HepG2 (cell line): ENCODE measurements around the gene BHLHE23. TPM values are rescaled to one million over a fixed set of nuclear protein-coding genes. Genes with fewer than 3 reads are reported as not detected.
A peak's percentile ranks its signal among the peaks of the same experiment; 100 is the strongest.

Experiments
- AKAP8 ChIP-seq: sonication (generic); formaldehyde crosslinking; IDR thresholded peaks from 2 replicates; pipeline ENCODE4 v1.5.1; 2020; ENCODE audit warnings: mild to moderate bottlenecking, missing genetic modification reagents
- ATRX ChIP-seq: sonication (generic); formaldehyde crosslinking; IDR thresholded peaks from 2 replicates; pipeline ENCODE4 v1.4.0; 2020; ENCODE audit warnings: missing genetic modification reagents, borderline replicate concordance
- CSRNP2 ChIP-seq: sonication (generic); formaldehyde crosslinking; conservative IDR thresholded peaks from 2 replicates; pipeline ENCODE4 v1.8.0; 2022; ENCODE audit warnings: low read depth, missing genetic modification reagents
- KLF16 ChIP-seq, 2 experiments: sonication (generic) in 1 of 2; formaldehyde crosslinking in 1 of 2; IDR thresholded peaks; 2 replicates each; pipeline versions ENCODE4 v1.6.1 to v1.8.0; 2016 to 2023; ENCODE audit warnings: missing genetic modification reagents in 2 of 2, missing compliant biosample characterization in 1 of 2
- NFE2L2 ChIP-seq: fragments of 150-350 bp; IDR thresholded peaks from 2 replicates; pipeline ENCODE4 v1.6.1; 2014; ENCODE audit warnings: low read length
- SIN3A ChIP-seq: IDR thresholded peaks from 2 replicates; pipeline ENCODE4 v1.6.1; 2011; ENCODE audit warnings: low read depth, mild to moderate bottlenecking, control low read depth, low read length, borderline replicate concordance
- YEATS4 ChIP-seq: sonication (generic); formaldehyde crosslinking; IDR thresholded peaks from 2 replicates; pipeline ENCODE4 v1.4.0; 2020; ENCODE audit warnings: missing genetic modification reagents, borderline replicate concordance
- ZFP62 ChIP-seq: sonication (generic); formaldehyde crosslinking; IDR thresholded peaks from 2 replicates; pipeline ENCODE4 v1.4.0; 2020; ENCODE audit warnings: missing genetic modification reagents
- ZNF160 ChIP-seq: sonication (generic); formaldehyde crosslinking; IDR thresholded peaks from 2 replicates; pipeline ENCODE4 v1.8.0; 2022; ENCODE audit warnings: mild to moderate bottlenecking, inconsistent platforms, missing genetic modification reagents
- ZNF260 ChIP-seq: sonication (generic); formaldehyde crosslinking; IDR thresholded peaks from 2 replicates; pipeline ENCODE4 v1.4.0; 2020; ENCODE audit warnings: missing genetic modification reagents, low read depth, mild to moderate bottlenecking, borderline replicate concordance
- ZNF264 ChIP-seq: sonication (generic); formaldehyde crosslinking; IDR thresholded peaks from 2 replicates; pipeline ENCODE4 v1.4.0; 2020; ENCODE audit warnings: missing genetic modification reagents
- ZNF329 ChIP-seq: sonication (generic); formaldehyde crosslinking; IDR thresholded peaks from 2 replicates; pipeline ENCODE4 v1.9.0; 2021; ENCODE audit warnings: low read depth, mild to moderate bottlenecking, missing genetic modification reagents
- ZNF709 ChIP-seq: sonication (generic); formaldehyde crosslinking; IDR thresholded peaks from 2 replicates; pipeline ENCODE4 v1.5.0; 2020; ENCODE audit warnings: mild to moderate bottlenecking, missing genetic modification reagents
- ZNF773 ChIP-seq: sonication (generic); formaldehyde crosslinking; IDR thresholded peaks from 2 replicates; pipeline ENCODE4 v1.4.0; 2020; ENCODE audit warnings: missing genetic modification reagents, borderline replicate concordance
- ZNF776 ChIP-seq: sonication (generic); formaldehyde crosslinking; IDR thresholded peaks from 2 replicates; pipeline ENCODE4 v1.4.0; 2020; ENCODE audit warnings: mild to moderate bottlenecking, missing genetic modification reagents
- ZNF792 ChIP-seq: IDR thresholded peaks from 2 replicates; pipeline ENCODE4 v1.6.1; 2016
- ZNF883 ChIP-seq: sonication (generic); formaldehyde crosslinking; IDR thresholded peaks from 2 replicates; pipeline ENCODE4 v1.5.1; 2020; ENCODE audit warnings: mild to moderate bottlenecking, missing genetic modification reagents; ENCODE audit errors: not compliant biosample characterization
- ZSCAN20 ChIP-seq: sonication (generic); formaldehyde crosslinking; IDR thresholded peaks from 2 replicates; pipeline ENCODE4 v1.4.0; 2020; ENCODE audit warnings: missing genetic modification reagents, mild to moderate bottlenecking, borderline replicate concordance
- polyA plus RNA-seq, 8 experiments: library from polyadenylated mRNA; depleted of rRNA in 3 of 8; stranded (reverse) in 7 of 8; unstranded in 1 of 8; fragments of >200 nt; fragmentation: Illumina TruSeq in 4 of 8; extraction: Trizol in 4 of 8; gene quantifications; 2 replicates each; pipeline versions ENCODE4 v1.2.1 to v1.2.3, GENCODE V29; 2011 to 2016; ENCODE audit warnings: low read depth in 4 of 8, missing spikeins in 1 of 8, mixed read lengths in 1 of 8; ENCODE audit not compliant: insufficient read depth in 1 of 8
- total RNA-seq, 5 experiments: library from RNA; depleted of rRNA; stranded (reverse); fragments of >200 nt; fragmentation: Illumina TruSeq; extraction: Trizol; gene quantifications; 2 replicates each; pipeline ENCODE4 v1.2.3, GENCODE V29; 2016; ENCODE audit warnings: low read depth in 1 of 5
- TF ChIP-seq, protein P1 (sequence below): sonication (generic); formaldehyde crosslinking; IDR thresholded peaks from 2 replicates; pipeline ENCODE4 v1.5.1; 2020; ENCODE audit warnings: missing genetic modification reagents, mild to moderate bottlenecking, borderline replicate concordance
- TF ChIP-seq, protein P2 (sequence below): sonication (generic); formaldehyde crosslinking; IDR thresholded peaks from 2 replicates; pipeline ENCODE4 v1.8.0; 2022; ENCODE audit warnings: mild to moderate bottlenecking, missing genetic modification reagents, borderline replicate concordance
- TF ChIP-seq, protein P3 (sequence below): IDR thresholded peaks from 2 replicates; pipeline ENCODE4 v1.6.1; 2018; ENCODE audit warnings: missing genetic modification reagents

The BHLHE23 gene
- total and polyA plus RNA-seq, 2 of the 13 experiments (the other 11 are each of a cell fraction or from before 2014, with no cell fraction given), result not detected

GRCh38 chr20:63009045-63009961 is 2.5 kb upstream of the BHLHE23 start (continued):
- TF ChIP-seq CSRNP2 (CRISPR knock-in tag), result no peak
- no peak; the same call in 1 of the 2 replicates for TF ChIP-seq ZNF773 (CRISPR knock-in tag)
- TF ChIP-seq ZNF776 (CRISPR knock-in tag), result no peak; the same call in 1 of the 2 replicates
- no peak for TF ChIP-seq ZNF883 (CRISPR knock-in tag)
- no peak for TF ChIP-seq SIN3A
- no peak for TF ChIP-seq ATRX (CRISPR knock-in tag)
- TF ChIP-seq, protein P1, sequence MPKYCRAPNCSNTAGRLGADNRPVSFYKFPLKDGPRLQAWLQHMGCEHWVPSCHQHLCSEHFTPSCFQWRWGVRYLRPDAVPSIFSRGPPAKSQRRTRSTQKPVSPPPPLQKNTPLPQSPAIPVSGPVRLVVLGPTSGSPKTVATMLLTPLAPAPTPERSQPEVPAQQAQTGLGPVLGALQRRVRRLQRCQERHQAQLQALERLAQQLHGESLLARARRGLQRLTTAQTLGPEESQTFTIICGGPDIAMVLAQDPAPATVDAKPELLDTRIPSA, result no peak
- no peak for TF ChIP-seq ZNF260 (CRISPR knock-in tag)
- TF ChIP-seq ZNF160 (CRISPR knock-in tag), result no peak
- TF ChIP-seq ZNF264 (CRISPR knock-in tag), result peak; percentile 74
- TF ChIP-seq YEATS4, result peak; percentile 63; the same call in 1 of the 2 replicates
- no peak for TF ChIP-seq ZNF329
- no peak; the same call in 1 of the 2 replicates for TF ChIP-seq NFE2L2
- TF ChIP-seq ZSCAN20, result peak; percentile 83; the same call in 1 of the 2 replicates
- no peak for TF ChIP-seq ZNF709 (CRISPR knock-in tag)
- TF ChIP-seq AKAP8 (CRISPR knock-in tag), result no peak
- 0 out of 2 replicates have a peak, but pooled peaks have one; percentile 36 for TF ChIP-seq ZFP62 (CRISPR knock-in tag)
- TF ChIP-seq ZNF792 (CRISPR knock-in tag), result no peak
- TF ChIP-seq, protein P2, sequence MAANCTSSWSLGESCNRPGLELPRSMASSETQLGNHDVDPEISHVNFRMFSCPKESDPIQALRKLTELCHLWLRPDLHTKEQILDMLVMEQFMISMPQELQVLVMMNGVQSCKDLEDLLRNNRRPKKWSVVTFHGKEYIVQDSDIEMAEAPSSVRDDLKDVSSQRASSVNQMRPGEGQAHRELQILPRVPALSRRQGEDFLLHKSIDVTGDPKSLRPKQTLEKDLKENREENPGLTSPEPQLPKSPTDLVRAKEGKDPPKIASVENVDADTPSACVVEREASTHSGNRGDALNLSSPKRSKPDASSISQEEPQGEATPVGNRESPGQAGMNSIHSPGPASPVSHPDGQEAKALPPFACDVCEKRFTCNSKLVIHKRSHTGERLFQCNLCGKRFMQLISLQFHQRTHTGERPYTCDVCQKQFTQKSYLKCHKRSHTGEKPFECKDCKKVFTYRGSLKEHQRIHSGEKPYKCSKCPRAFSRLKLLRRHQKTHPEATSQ (CRISPR knock-in tag), result no peak
- TF ChIP-seq, protein P3, sequence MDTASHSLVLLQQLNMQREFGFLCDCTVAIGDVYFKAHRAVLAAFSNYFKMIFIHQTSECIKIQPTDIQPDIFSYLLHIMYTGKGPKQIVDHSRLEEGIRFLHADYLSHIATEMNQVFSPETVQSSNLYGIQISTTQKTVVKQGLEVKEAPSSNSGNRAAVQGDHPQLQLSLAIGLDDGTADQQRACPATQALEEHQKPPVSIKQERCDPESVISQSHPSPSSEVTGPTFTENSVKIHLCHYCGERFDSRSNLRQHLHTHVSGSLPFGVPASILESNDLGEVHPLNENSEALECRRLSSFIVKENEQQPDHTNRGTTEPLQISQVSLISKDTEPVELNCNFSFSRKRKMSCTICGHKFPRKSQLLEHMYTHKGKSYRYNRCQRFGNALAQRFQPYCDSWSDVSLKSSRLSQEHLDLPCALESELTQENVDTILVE, result 0 out of 2 replicates have a peak, but pooled peaks have one; percentile 60
- TF ChIP-seq KLF16 (CRISPR knock-in tag; IDR thresholded peaks at IDR 0.05), result peak in 1 of 2 experiments; percentile 92; a peak in 2 of 4 replicates
